ENCODE results near the gene MIOS.

Gene MIOS

GRCh38 chr7:7639847-7640220, 73.2 kb downstream of the MIOS start:
- ATAC-seq (ENCODE audit: low read depth), result no peak
- Histone ChIP-seq H3K4me1 (ENCODE audit: insufficient read depth, poor library complexity, severe bottlenecking) (no peaks in the 10 kb centered on the region), H3K36me3 (ENCODE audit: low read depth) (peaks cover 19% of the 10 kb centered on the region), H3K9me3 (ENCODE audit: severe bottlenecking) (no peaks in the 10 kb centered on the region), H3K27me3 (ENCODE audit: insufficient read depth, poor library complexity, severe bottlenecking) (no peaks in the 10 kb centered on the region), H3K27ac (ENCODE audit: poor library complexity, severe bottlenecking) (peak overlapping the region; percentile 46), H3K4me3 (ENCODE audit: severe bottlenecking) (peak overlapping the region; percentile 58)
- TF ChIP-seq, protein P1, sequence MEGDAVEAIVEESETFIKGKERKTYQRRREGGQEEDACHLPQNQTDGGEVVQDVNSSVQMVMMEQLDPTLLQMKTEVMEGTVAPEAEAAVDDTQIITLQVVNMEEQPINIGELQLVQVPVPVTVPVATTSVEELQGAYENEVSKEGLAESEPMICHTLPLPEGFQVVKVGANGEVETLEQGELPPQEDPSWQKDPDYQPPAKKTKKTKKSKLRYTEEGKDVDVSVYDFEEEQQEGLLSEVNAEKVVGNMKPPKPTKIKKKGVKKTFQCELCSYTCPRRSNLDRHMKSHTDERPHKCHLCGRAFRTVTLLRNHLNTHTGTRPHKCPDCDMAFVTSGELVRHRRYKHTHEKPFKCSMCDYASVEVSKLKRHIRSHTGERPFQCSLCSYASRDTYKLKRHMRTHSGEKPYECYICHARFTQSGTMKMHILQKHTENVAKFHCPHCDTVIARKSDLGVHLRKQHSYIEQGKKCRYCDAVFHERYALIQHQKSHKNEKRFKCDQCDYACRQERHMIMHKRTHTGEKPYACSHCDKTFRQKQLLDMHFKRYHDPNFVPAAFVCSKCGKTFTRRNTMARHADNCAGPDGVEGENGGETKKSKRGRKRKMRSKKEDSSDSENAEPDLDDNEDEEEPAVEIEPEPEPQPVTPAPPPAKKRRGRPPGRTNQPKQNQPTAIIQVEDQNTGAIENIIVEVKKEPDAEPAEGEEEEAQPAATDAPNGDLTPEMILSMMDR (IDR thresholded peaks at IDR 0.05; ENCODE audit: poor library complexity, severe bottlenecking), result no peak
- DNase-seq (ENCODE audit: low spot score), result no peak

DNA sequence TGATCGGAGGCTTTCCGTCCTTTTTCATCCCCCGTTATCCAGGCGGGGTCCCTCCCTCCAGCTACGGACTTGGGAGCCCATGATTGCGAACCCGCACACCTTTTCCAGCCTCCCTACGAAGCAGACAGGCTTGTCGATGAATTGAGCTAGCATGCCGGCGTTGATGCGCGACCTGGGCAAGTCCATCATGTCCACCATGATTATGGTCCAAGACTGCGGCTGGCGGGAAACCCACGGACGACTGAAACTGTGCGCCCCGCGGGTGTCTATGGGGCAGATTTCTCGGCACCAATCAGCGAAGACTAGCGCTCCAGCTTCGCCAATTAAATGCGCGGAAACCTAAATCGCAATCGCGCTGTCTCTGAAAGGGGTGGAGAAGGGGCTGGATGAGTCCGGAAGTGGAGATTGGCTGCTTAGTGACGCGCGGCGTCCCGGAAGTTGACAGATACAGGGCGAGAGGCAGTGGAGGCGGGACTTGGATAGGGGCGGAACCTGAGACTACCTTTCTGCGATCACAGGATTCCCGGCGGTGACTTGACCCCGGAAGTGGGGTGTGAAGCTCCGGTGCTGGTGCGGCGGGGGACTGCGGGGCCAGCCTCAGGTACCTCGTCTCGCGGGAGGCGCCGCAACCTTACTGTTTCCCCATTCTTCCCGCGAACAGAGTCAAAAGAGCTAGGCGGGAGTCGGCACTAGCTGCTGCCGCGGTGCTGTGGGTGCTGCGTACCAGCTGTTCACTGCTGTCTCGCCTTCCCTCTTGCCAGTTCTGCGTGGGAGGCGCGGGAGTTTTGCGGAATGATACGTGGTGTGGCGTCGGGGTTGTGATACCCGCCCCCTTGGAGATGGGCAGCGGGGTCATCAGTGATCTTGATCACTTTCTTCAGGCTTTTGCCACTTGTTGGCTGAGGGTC, 73.8 kb downstream of the MIOS start, which contains the start of gene UMAD1:
TSS of gene UMAD1 (plus strand) at position 532 of the 908 bp plus-strand sequence. CDS start 32,620 bp downstream, outside the sequence.
- DNase-seq (ENCODE audit: low spot score) (peak; percentile 99), ATAC-seq (ENCODE audit: low read depth) (peak; percentile 96)
- Histone ChIP-seq H3K36me3 (ENCODE audit: low read depth) (peaks cover 19% of the 10 kb centered on the region), H3K27me3 (ENCODE audit: insufficient read depth, poor library complexity, severe bottlenecking) (no peaks in the 10 kb centered on the region), H3K9me3 (ENCODE audit: severe bottlenecking) (no peaks in the 10 kb centered on the region), H3K4me1 (ENCODE audit: insufficient read depth, poor library complexity, severe bottlenecking) (no peaks in the 10 kb centered on the region), H3K27ac (ENCODE audit: poor library complexity, severe bottlenecking) (peak within 1 kb of the TSS; percentile 46), H3K4me3 (ENCODE audit: severe bottlenecking) (peak within 1 kb of the TSS; percentile 58)
- TF ChIP-seq, protein P1 (IDR thresholded peaks at IDR 0.05; ENCODE audit: poor library complexity, severe bottlenecking), result no peak

GRCh38 chr7:7641129-7641663, 74.5 kb downstream of the MIOS start:
- ATAC-seq (ENCODE audit: low read depth) (peak; percentile 11), DNase-seq (ENCODE audit: low spot score) (no peak)
- Histone ChIP-seq H3K4me3 (ENCODE audit: severe bottlenecking) (peak overlapping the region; percentile 58), H3K27ac (ENCODE audit: poor library complexity, severe bottlenecking) (peak overlapping the region; percentile 46), H3K27me3 (ENCODE audit: insufficient read depth, poor library complexity, severe bottlenecking) (no peaks in the 10 kb centered on the region), H3K9me3 (ENCODE audit: severe bottlenecking) (no peaks in the 10 kb centered on the region), H3K4me1 (ENCODE audit: insufficient read depth, poor library complexity, severe bottlenecking) (no peaks in the 10 kb centered on the region), H3K36me3 (ENCODE audit: low read depth) (peaks cover 19% of the 10 kb centered on the region)
- TF ChIP-seq, protein P1 (IDR thresholded peaks at IDR 0.05; ENCODE audit: poor library complexity, severe bottlenecking), result no peak

DNA sequence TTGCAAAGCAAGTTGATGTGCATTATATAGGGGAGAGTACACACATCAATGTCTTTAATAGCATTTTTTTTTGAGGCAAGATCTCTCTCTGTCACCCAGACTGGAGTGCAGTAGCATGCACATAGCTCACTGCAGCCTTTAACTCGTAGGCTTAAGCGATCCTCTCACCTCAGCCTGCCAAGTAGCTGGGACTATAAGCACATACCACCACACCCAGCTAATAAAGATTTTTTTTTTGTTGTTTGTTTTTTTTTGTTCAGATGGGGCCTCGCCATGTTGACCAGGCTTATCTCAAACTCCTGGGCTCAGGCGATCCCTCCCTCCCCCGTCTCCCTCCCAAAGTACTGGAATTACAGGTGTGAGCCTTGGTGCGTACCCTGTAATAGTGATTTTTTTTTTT, 75.4 kb downstream of the MIOS start:
- no peak overlapping the region for H3K27ac ChIP-seq (ENCODE audit: poor library complexity, severe bottlenecking)
- H3K4me3 ChIP-seq (ENCODE audit: severe bottlenecking), result peak overlapping the region; percentile 58
- H3K27me3 ChIP-seq (ENCODE audit: insufficient read depth, poor library complexity, severe bottlenecking), result no peaks in the 10 kb centered on the region

More for the DNA sequence above, 75.4 kb downstream of the MIOS start:
- no peaks in the 10 kb centered on the region for H3K4me1 ChIP-seq (ENCODE audit: insufficient read depth, poor library complexity, severe bottlenecking)
- DNase-seq (ENCODE audit: low spot score) (no peak), ATAC-seq (ENCODE audit: low read depth) (no peak)
- peaks cover 13% of the 10 kb centered on the region for H3K36me3 ChIP-seq (ENCODE audit: low read depth)
- H3K9me3 ChIP-seq (ENCODE audit: severe bottlenecking), result no peaks in the 10 kb centered on the region
- TF ChIP-seq, protein P1 (IDR thresholded peaks at IDR 0.05; ENCODE audit: poor library complexity, severe bottlenecking), result no peak
